GM10266 (cell line): ENCODE data around the gene CDS1.

Experiments
- DNase-seq: peaks from one replicate; pipeline ENCODE4 v3.0.0; 2012; ENCODE audit errors: extremely low spot score
- TF ChIP-seq, protein P1 (sequence below): IDR thresholded peaks from 2 replicates; pipeline ENCODE4 v1.5.1; 2012; ENCODE audit warnings: mild to moderate bottlenecking, low read depth; ENCODE audit not compliant: control insufficient read depth, insufficient read depth; ENCODE audit errors: missing control alignments

The CDS1 gene

DNA sequence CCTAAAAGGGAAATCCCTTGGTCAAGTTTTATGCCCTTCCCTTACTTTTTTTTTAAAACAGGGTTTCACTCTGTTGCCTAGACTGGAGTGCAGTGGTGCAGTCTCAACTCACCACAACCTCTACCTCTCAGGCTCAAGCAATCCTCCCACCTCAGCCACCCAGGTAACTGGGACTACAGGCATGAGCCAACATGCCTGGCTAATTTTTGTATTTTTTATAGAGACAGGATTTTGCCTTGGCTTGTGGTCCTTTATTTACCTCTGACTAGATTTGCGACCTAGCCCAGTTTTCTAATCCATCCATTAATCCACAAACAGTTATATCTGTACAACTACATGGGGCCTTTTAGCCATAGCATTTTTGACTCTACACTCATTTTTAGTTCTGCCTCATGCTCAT is 23.7 kb downstream of the CDS1 start:
- TF ChIP-seq, protein P1, sequence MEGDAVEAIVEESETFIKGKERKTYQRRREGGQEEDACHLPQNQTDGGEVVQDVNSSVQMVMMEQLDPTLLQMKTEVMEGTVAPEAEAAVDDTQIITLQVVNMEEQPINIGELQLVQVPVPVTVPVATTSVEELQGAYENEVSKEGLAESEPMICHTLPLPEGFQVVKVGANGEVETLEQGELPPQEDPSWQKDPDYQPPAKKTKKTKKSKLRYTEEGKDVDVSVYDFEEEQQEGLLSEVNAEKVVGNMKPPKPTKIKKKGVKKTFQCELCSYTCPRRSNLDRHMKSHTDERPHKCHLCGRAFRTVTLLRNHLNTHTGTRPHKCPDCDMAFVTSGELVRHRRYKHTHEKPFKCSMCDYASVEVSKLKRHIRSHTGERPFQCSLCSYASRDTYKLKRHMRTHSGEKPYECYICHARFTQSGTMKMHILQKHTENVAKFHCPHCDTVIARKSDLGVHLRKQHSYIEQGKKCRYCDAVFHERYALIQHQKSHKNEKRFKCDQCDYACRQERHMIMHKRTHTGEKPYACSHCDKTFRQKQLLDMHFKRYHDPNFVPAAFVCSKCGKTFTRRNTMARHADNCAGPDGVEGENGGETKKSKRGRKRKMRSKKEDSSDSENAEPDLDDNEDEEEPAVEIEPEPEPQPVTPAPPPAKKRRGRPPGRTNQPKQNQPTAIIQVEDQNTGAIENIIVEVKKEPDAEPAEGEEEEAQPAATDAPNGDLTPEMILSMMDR: no peak
- DNase-seq: no peak

- TF ChIP-seq, protein P1: no peak
- no peak for DNase-seq
Observed at GRCh38 chr4:84611531-84611930, 28.6 kb downstream of the CDS1 start.

DNA sequence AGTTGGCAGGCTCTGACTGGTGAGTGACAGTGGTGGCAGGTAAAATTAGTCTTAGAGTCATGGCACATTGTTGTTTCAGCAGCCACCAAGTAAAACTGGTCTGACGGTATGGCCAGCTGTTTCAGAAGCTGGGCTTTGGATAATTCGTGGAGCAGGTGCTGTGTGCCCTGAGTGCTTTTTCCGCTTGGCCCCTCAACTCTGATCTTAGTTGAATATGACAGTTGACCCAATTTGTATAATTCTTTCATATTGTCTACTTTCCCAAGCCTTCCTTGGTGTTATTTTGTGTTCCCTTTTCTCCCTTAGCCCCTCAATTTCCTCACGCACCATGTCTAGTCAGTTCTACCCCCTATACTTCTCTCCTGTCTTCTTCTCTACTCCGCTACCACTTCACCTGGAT is 32.0 kb downstream of the CDS1 start:
- no peak for DNase-seq
- TF ChIP-seq, protein P1: no peak

DNA sequence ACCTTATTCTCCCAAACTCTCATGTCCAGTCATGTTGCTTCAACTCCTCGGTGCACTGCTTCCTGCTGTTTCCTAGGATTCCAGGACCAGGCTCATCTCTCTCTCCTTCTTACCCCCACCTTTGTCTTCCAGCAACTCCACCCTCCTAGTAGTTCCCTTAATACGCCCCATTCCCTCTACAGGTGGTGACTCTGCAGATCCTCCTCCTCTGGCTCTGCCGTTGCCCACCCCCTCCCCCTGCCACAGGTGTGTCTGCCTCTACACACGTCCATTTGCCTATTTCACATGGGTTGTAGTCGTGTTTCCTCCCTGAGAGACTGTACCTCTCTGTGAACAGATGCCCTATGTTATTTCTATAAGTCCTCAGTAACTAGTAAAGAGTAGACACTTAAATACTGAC is 32.4 kb downstream of the CDS1 start:
- no peak for DNase-seq
- TF ChIP-seq, protein P1: no peak

GRCh38 chr4:84622959-84623358 is 40.0 kb downstream of the CDS1 start:
- no peak for DNase-seq
- TF ChIP-seq, protein P1: no peak

- no peak for DNase-seq
- TF ChIP-seq, protein P1: no peak
Observed at GRCh38 chr4:84623661-84624060, 40.7 kb downstream of the CDS1 start.

DNA sequence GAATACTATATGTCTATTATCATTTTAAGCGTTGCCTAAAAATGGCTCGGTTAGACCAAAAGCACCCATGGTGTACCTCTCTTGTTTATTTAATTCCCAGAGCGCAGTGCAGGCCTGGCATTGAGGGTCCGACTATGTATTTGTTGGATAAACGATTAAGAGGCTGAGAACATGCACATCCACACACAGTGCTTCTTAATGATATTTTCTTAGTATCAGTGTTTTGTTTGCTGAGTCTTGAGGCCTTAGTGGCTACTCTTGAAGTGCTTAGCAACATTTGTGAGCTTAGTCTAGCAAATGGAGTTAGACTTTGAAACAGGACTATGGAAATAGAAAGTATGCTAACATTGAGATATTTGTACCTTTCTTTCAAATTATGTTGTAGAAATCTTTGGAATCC is 43.7 kb downstream of the CDS1 start:
- DNase-seq: no peak
- TF ChIP-seq, protein P1: no peak

- TF ChIP-seq, protein P1: no peak
- no peak for DNase-seq
Observed at GRCh38 chr4:84631573-84631972, 48.6 kb downstream of the CDS1 start.
